Measurements from ENCODE around the gene UEVLD. TPM values are rescaled to one million over a fixed set of nuclear protein-coding genes. Genes with fewer than 3 reads are reported as not detected.

Gene UEVLD
- total and polyA plus RNA-seq, 9 of the 15 experiments (the other 6 are each of a cell fraction or from before 2014, with no cell fraction given), result 4.7 to 12.6 (median 7.4) TPM

DNA sequence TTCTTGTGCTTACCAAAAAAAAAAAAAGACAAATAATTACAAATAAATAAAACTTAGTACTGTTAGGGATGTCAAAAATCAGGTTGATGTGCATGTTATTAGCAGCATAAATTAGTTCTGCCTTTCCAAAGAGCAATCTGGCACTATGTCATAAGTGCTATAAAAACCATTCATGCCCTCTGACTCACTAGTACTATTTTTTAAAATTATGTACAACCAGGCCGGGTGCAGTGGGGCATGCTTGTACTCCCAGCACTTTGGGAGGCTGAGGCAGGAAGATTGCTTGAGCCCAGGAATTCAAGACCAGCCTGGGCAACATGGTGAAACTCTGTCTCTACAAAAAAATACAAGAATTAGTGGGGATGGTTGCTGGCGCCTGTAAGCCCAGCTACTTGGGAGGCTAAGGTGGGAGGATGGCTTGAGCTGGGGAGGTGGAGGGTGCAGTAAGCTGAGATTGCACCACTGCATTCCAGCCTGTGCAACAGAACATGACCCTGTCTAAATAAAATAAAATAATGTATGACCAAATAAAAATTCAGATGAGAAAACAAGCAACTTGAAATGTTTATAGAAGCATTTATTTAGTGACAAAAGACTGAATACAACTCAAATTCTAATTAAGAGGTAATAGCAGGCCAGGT is 25.3 kb downstream of the UEVLD start:
- CTCF ChIA-PET (ENCODE audit: low intra/inter-chr PET ratio), result no interaction called here
- H3K27ac ChIP-seq (ENCODE audit: extremely low read depth, low read depth, low read length), result no peak overlapping the region
- H3K4me1 ChIP-seq (replicated peaks in 1 of 2; ENCODE audit: control insufficient read depth in 2 of 2, insufficient read depth in 2 of 2, low read length in 2 of 2), result no peaks in the 10 kb centered on the region
- BruUV-seq (replicated peaks), result no TSS peak
- DNase-seq (ENCODE audit: extremely low read depth in 1 of 4, low spot score in 3 of 4) (no peak), ATAC-seq (no peak), FAIRE-seq (no peak)
- no peaks in the 10 kb centered on the region for H3K79me2 ChIP-seq (ENCODE audit: control insufficient read depth, insufficient read depth, low read length)
- H3K9me1 ChIP-seq (ENCODE audit: control insufficient read depth, insufficient read depth, low read length), result no peaks in the 10 kb centered on the region
- no peak overlapping the region for H3K4me2 ChIP-seq (ENCODE audit: insufficient read depth, low read length)
- intact Hi-C loops (cut with micrococcal nuclease), result no loop called here
- no peak overlapping the region for H2AFZ ChIP-seq (ENCODE audit: low read depth, low read length)
- H3K36me3 ChIP-seq (ENCODE audit: control insufficient read depth, insufficient read depth, low read length), result peaks cover under 1% of the 10 kb centered on the region; the same call in 2 of the 3 replicates
- POLR2A ChIA-PET, result interaction anchor here (1.2 kb wide), 1 partner anchor 8 kb away, joined by 5 read pairs; no protein-coding TSS in a partner anchor
- no peaks in the 10 kb centered on the region for H4K20me1 ChIP-seq (replicated peaks; ENCODE audit: control insufficient read depth, insufficient read depth, low read length)
- no peak overlapping the region for H3K4me3 ChIP-seq
- no peak overlapping the region for H3K9ac ChIP-seq (ENCODE audit: insufficient read depth in 1 of 2, low read depth in 2 of 2, low read length in 2 of 2)
- TF ChIP-seq MCM7 (IDR thresholded peaks at IDR 0.05) (no peak), HMGN3 (IDR thresholded peaks at IDR 0.05; ENCODE audit: borderline replicate concordance, extremely low read depth, insufficient read length, low read depth, low read length) (no peak), ZNF184 (CRISPR knock-in tag; IDR thresholded peaks at IDR 0.05) (no peak), RFX7 (CRISPR knock-in tag; IDR thresholded peaks at IDR 0.05) (no peak), KHSRP (IDR thresholded peaks at IDR 0.05) (no peak), GABPA (tag; conservative IDR thresholded peaks at IDR 0.05; ENCODE audit: low read depth) (no peak), COPS2 (conservative IDR thresholded peaks at IDR 0.05) (no peak), KAT2B (IDR thresholded peaks at IDR 0.05; ENCODE audit: low read depth, low read length) (no peak), TFAP4 (CRISPR knock-in tag; IDR thresholded peaks at IDR 0.05; ENCODE audit: borderline replicate concordance) (no peak), ZNF696 (CRISPR knock-in tag; conservative IDR thresholded peaks at IDR 0.05) (no peak), PCBP2 (IDR thresholded peaks at IDR 0.05; ENCODE audit: low read depth, low read length, poor library complexity, severe bottlenecking) (no peak), CREB3 (tag; conservative IDR thresholded peaks at IDR 0.05; ENCODE audit: low read depth) (no peak), ZNF354B (CRISPR knock-in tag; IDR thresholded peaks at IDR 0.05) (no peak), STAT6 (CRISPR knock-in tag; IDR thresholded peaks at IDR 0.05) (no peak)
- TF ChIP-seq, protein P1, sequence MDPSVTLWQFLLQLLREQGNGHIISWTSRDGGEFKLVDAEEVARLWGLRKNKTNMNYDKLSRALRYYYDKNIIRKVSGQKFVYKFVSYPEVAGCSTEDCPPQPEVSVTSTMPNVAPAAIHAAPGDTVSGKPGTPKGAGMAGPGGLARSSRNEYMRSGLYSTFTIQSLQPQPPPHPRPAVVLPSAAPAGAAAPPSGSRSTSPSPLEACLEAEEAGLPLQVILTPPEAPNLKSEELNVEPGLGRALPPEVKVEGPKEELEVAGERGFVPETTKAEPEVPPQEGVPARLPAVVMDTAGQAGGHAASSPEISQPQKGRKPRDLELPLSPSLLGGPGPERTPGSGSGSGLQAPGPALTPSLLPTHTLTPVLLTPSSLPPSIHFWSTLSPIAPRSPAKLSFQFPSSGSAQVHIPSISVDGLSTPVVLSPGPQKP (CRISPR knock-in tag; IDR thresholded peaks at IDR 0.05), result no peak
- TF ChIP-seq, protein P2, sequence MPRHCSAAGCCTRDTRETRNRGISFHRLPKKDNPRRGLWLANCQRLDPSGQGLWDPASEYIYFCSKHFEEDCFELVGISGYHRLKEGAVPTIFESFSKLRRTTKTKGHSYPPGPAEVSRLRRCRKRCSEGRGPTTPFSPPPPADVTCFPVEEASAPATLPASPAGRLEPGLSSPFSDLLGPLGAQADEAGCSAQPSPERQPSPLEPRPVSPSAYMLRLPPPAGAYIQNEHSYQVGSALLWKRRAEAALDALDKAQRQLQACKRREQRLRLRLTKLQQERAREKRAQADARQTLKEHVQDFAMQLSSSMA (CRISPR knock-in tag; IDR thresholded peaks at IDR 0.05), result no peak
- in situ Hi-C loops (cut with MboI), result no loop called here
- H3K27me3 ChIP-seq (ENCODE audit: control insufficient read depth in 2 of 2, insufficient read depth in 2 of 2, low read length in 2 of 2), result no peaks in the 10 kb centered on the region
- 46% methylated on average over 2 of the region's 2 CpGs for WGBS (ENCODE audit: insufficient coverage, low coverage, missing lambda C conversion rate)
- H3K9me3 ChIP-seq (replicated peaks; ENCODE audit: control insufficient read depth, insufficient read depth, low read depth, low read length), result no peaks in the 10 kb centered on the region
